ENCODE data around the gene ERI2. TPM values are rescaled to one million over a fixed set of nuclear protein-coding genes. Genes with fewer than 3 reads are reported as not detected.
"Not testable (repeated sequence)": the region's sequence is repeated elsewhere in the genome, so short reads cannot be mapped to it uniquely, and the experiment has no call there.

ERI2 gene
- total and polyA plus RNA-seq, 7 donors, result 7.2 to 24.3 (median 16.4) TPM

- intact Hi-C loops (cut with DNase I), result no loop called here
- Histone ChIP-seq H3K36me3 (no peaks in the 10 kb centered on the region), H3K9me3 (no peaks in the 10 kb centered on the region), H3K27ac (no peak overlapping the region), H3K4me1 (peaks cover 0 to 3% (median 0%) of the 10 kb centered on the region in 4 donors), H3K27me3 (no peaks in the 10 kb centered on the region), H3K4me3 (no peak overlapping the region)
- WGBS, 2 donors, result 86 to 92% methylated on average over 5 of the region's 5 CpGs
- DNase-seq, result no peak
- TF ChIP-seq POLR2AphosphoS5 (IDR thresholded peaks at IDR 0.05), result no peak
- no peak for TF ChIP-seq POLR2A (IDR thresholded peaks at IDR 0.05)
- TF ChIP-seq CTCF (IDR thresholded peaks at IDR 0.05), result no peak
- no peak for TF ChIP-seq EP300 (IDR thresholded peaks at IDR 0.05)
Observed at GRCh38 chr16:20766294-20766693, 40.0 kb downstream of the ERI2 start.

- 78 to 86% methylated on average over 2 of the region's 2 CpGs for WGBS, 2 donors
- H3K4me3 ChIP-seq, result no peak overlapping the region
Observed at GRCh38 chr16:20765732-20766131, 40.5 kb downstream of the ERI2 start.

GRCh38 chr16:20764448-20764847 lies 41.8 kb downstream of the ERI2 start:
- peak overlapping the region in 1 of 4 donors; percentile 59 for H3K27ac ChIP-seq
- intact Hi-C loops (cut with DNase I); H3K4me3 ChIP-seq: not testable (repeated sequence)

More at GRCh38 chr16:20765732-20766131, 40.5 kb downstream of the ERI2 start:
- Histone ChIP-seq H3K4me1 (peaks cover 0 to 3% (median 0%) of the 10 kb centered on the region in 4 donors), H3K27ac (no peak overlapping the region), H3K9me3 (no peaks in the 10 kb centered on the region), H3K36me3 (no peaks in the 10 kb centered on the region), H3K27me3 (no peaks in the 10 kb centered on the region)
- TF ChIP-seq EP300 (IDR thresholded peaks at IDR 0.05) (no peak), POLR2AphosphoS5 (IDR thresholded peaks at IDR 0.05) (no peak), POLR2A (IDR thresholded peaks at IDR 0.05) (no peak), CTCF (IDR thresholded peaks at IDR 0.05) (no peak)
- DNase-seq, result no peak
- intact Hi-C loops (cut with DNase I), result no loop called here

GRCh38 chr16:20763461-20764232 lies 42.6 kb downstream of the ERI2 start, which contains the start of gene ACSM3:
Gene ACSM3, plus strand, starts transcription at chr16:20764014. Its CDS starts 6,021 bp downstream, at chr16:20770035.
- Histone ChIP-seq H3K9me3 (peaks cover 0 to 4% (median 0%) of the 10 kb centered on the region in 4 donors), H3K4me1 (peaks cover 0 to 3% (median 0%) of the 10 kb centered on the region in 4 donors), H3K27ac (peak within 1 kb of the TSS; percentile 59 to 69 (median 64)), H3K4me3 (peak within 1 kb of the TSS in 3 of 4 donors; percentile 39 to 43 (median 42)), H3K27me3 (no peaks in the 10 kb centered on the region), H3K36me3 (no peaks in the 10 kb centered on the region)
- peak; percentile 85 for DNase-seq
- 3 to 7% methylated on average over 10 of the region's 10 CpGs for WGBS, 2 donors
- TF ChIP-seq POLR2AphosphoS5 (IDR thresholded peaks at IDR 0.05) (peak in 2 of 4 donors; percentile 21 to 34), POLR2A (IDR thresholded peaks at IDR 0.05) (no peak)
- intact Hi-C loops (cut with DNase I), result no loop called here

More at GRCh38 chr16:20764448-20764847, 41.8 kb downstream of the ERI2 start:
- not testable (repeated sequence) for H3K9me3 ChIP-seq, H3K36me3 ChIP-seq, H3K4me1 ChIP-seq, DNase-seq, H3K27me3 ChIP-seq
- WGBS, 2 donors, result 28 to 79% methylated on average over 1 of the region's 1 CpG

- Histone ChIP-seq H3K9me3 (peaks cover 0 to 4% (median 0%) of the 10 kb centered on the region in 4 donors), H3K27ac (peak overlapping the region; percentile 59 to 69 (median 64)), H3K4me3 (no peak overlapping the region), H3K27me3 (no peaks in the 10 kb centered on the region), H3K4me1 (peaks cover 0 to 3% (median 0%) of the 10 kb centered on the region in 4 donors), H3K36me3 (no peaks in the 10 kb centered on the region)
- no peak for TF ChIP-seq POLR2AphosphoS5 (IDR thresholded peaks at IDR 0.05)
- TF ChIP-seq EP300 (IDR thresholded peaks at IDR 0.05), result no peak
- TF ChIP-seq CTCF (IDR thresholded peaks at IDR 0.05), result no peak
- TF ChIP-seq POLR2A (IDR thresholded peaks at IDR 0.05), result no peak
- intact Hi-C loops (cut with DNase I), result no loop called here
- 82 to 92% methylated on average over 3 of the region's 3 CpGs for WGBS, 2 donors
- DNase-seq, result no peak
Observed at GRCh38 chr16:20762404-20763123, 43.7 kb downstream of the ERI2 start.
